Calu3 (cell line): Measurements from ENCODE around the gene PSKH1. TPM values are rescaled to one million over a fixed set of nuclear protein-coding genes. Genes with fewer than 3 reads are reported as not detected.

Source experiments
- BruUV-seq: library from RNA; stranded (reverse); fragments of 400-500 nt; replicated peaks from 2 replicates; lab custom pipeline; 2021; lab: Mats Ljungman, UMichigan
- CTCF ChIA-PET: fragments of 300-600 bp; sonication (Branson Sonifier 250); formaldehyde crosslinking; loops from one replicate; lab custom pipeline; 2022; ENCODE audit warnings: antibody characterized with exemption; lab: Charles Lee
- DNase-seq: peaks from one replicate; pipeline ENCODE4 v3.0.0; 2022
- H3K27ac Mint-ChIP-seq: one replicate; pipeline ENCODE4 v1.8.0; 2022; ENCODE audit warnings: mixed read lengths; ENCODE audit not compliant: unreplicated experiment
- H3K27me3 Mint-ChIP-seq: one replicate; pipeline ENCODE4 v1.8.0; 2022; ENCODE audit warnings: mixed read lengths; ENCODE audit not compliant: unreplicated experiment
- H3K36me3 Mint-ChIP-seq: one replicate; pipeline ENCODE4 v1.8.0; 2022; ENCODE audit warnings: mild to moderate bottlenecking, moderate library complexity, mixed read lengths; ENCODE audit not compliant: insufficient read depth, unreplicated experiment
- H3K4me1 Mint-ChIP-seq: one replicate; pipeline ENCODE4 v1.8.0; 2022; ENCODE audit warnings: mild to moderate bottlenecking, low read depth, mixed read lengths; ENCODE audit not compliant: unreplicated experiment
- H3K4me3 Mint-ChIP-seq: one replicate; pipeline ENCODE4 v1.8.0; 2022; ENCODE audit warnings: mild to moderate bottlenecking, low read depth, moderate library complexity, mixed read lengths; ENCODE audit not compliant: unreplicated experiment
- H3K9me3 Mint-ChIP-seq: one replicate; pipeline ENCODE4 v1.8.0; 2022; ENCODE audit warnings: low read depth, mixed read lengths; ENCODE audit not compliant: unreplicated experiment
- intact Hi-C: fragments of 100-400 bp; cut with micrococcal nuclease; formaldehyde crosslinking; loops from one replicate; pipeline ENCODE4 v1.10.0; 2022; ENCODE audit not compliant: unreplicated experiment
- total RNA-seq: library from RNA; stranded (reverse); gene quantifications from 2 replicates; pipeline ENCODE4 v1.2.3, GENCODE V29; 2022
- TF ChIP-seq, protein P1 (sequence below): fragments of 200-600 bp; IDR thresholded peaks from one replicate; pipeline ENCODE4 v1.8.0; 2022; ENCODE audit warnings: antibody characterized with exemption; ENCODE audit not compliant: unreplicated experiment

Gene PSKH1
- total RNA-seq, 1 experiment from 2014 or later, result 41.7 TPM

DNA sequence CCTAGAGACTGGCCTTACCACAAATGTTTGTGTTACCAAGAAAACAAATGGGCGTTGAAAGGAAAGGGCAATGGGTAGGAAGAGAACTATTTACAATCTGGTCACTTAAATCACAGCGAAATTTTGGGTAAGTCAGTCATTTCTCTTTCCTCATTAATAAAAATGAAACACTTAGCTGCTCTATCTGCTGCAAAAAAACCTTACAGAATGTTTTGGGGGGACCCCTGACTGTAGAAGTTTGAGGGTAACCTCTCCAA is 47.1 kb upstream of the PSKH1 start:
- Mint-ChIP-seq H3K4me3 (peak overlapping the region; percentile 87), H3K27me3 (no peaks in the 10 kb centered on the region), H3K27ac (peak overlapping the region; percentile 90), H3K9me3 (no peaks in the 10 kb centered on the region), H3K36me3 (peaks cover 71% of the 10 kb centered on the region), H3K4me1 (peaks cover 25% of the 10 kb centered on the region)
- CTCF ChIA-PET, result interaction anchor here (0.6 to 1.6 kb wide), 4 partner anchors 12 to 92 kb away, joined by 4 to 6 read pairs (median 5); no protein-coding TSS in a partner anchor
- intact Hi-C loops, result no loop called here
- BruUV-seq, result TSS peak; percentile 65
- TF ChIP-seq, protein P1, sequence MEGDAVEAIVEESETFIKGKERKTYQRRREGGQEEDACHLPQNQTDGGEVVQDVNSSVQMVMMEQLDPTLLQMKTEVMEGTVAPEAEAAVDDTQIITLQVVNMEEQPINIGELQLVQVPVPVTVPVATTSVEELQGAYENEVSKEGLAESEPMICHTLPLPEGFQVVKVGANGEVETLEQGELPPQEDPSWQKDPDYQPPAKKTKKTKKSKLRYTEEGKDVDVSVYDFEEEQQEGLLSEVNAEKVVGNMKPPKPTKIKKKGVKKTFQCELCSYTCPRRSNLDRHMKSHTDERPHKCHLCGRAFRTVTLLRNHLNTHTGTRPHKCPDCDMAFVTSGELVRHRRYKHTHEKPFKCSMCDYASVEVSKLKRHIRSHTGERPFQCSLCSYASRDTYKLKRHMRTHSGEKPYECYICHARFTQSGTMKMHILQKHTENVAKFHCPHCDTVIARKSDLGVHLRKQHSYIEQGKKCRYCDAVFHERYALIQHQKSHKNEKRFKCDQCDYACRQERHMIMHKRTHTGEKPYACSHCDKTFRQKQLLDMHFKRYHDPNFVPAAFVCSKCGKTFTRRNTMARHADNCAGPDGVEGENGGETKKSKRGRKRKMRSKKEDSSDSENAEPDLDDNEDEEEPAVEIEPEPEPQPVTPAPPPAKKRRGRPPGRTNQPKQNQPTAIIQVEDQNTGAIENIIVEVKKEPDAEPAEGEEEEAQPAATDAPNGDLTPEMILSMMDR, result no peak
- no peak for DNase-seq

DNA sequence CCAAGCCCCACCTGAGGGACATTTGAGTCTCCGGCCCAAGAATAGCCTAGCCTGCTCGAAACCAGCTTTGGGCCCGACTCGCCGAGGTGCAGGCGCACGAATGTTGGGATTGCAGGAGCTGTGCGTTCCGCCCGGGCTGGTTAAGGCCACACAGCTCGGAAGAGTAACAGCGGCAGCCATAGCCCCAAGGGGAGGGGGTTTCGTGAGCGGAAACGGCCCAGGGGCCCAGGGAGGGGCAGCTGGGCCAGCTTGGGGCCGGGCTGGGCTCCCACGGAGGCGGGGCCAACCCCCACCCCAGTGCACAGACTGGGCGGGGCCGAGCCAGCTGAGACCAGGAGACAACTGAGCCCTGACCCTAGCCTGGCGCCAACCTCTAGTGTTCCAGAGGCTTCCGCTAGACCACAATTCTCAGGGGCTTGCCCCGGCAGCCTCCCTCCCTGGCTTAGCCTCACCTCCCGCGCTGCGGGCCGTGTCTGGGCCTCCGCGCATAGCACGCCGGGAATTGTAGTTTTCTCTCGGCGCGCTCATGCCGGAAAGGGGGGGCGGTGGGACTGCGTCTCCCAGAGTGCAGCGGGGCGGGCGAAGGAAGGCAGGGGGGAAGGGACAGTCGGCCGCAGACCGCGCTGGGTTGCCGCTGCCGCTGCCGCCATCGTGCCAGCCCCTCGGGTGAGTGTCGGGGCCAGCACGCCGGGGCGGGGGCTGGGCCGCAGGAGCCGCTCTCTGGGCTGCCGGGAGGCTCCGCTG is 46.6 kb upstream of the PSKH1 start, which contains the start of gene NUTF2:
Gene NUTF2, plus strand, starts transcription at position 614 of the 744 bp plus-strand sequence. CDS start 18,198 bp downstream, outside the sequence.
- Mint-ChIP-seq H3K27me3 (no peaks in the 10 kb centered on the region), H3K27ac (peak within 1 kb of the TSS; percentile 90), H3K36me3 (peaks cover 69% of the 10 kb centered on the region), H3K4me1 (peaks cover 25% of the 10 kb centered on the region), H3K4me3 (peak within 1 kb of the TSS; percentile 87), H3K9me3 (no peaks in the 10 kb centered on the region)
- CTCF ChIA-PET, result interaction anchor here (0.6 to 1.3 kb wide), 3 partner anchors 13 to 92 kb away, joined by 4 to 6 read pairs (median 4); no protein-coding TSS in a partner anchor
- peak; percentile 98 for DNase-seq
- no TSS peak for BruUV-seq
- intact Hi-C loops, result no loop called here
- TF ChIP-seq, protein P1, result no peak

DNA sequence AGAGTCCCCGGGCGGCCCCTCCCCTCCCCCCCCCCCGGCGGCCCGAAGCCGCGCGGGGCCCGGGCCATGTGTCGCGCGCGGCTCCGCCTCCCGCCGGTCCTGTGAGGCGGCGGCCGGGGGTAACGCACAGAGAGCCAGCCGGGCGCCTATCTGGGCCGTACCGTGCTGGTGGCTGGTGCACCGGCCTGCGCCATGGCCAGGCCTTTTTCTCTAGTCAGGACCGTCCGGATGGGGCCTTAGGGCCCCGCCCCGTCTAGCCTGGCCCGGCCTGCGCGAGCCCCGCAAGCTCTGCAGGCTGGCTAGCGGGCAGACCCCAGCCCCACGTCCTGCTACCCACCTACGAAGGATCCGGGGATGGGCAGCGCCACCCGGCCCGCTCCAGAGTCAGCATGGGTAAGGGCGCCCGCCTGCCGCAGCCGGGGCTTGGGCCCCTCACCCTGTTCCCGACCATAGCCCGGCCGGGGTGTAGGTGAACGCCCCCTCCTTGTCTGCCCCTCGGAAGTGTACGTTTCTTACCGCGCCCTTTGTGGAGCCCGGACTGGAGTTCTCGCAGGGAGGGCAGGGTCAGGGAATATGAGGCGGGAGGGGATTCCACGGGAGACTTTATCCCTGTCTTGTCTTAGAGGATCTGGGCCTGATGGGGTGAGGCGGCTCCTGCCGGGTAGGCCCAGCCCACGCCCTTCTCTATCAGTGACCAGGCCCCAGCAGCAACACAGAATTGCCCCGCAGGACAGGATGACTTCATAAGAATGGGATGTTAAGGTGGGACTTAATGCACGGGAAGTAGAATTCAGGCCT is 45.8 kb upstream of the PSKH1 start, which contains the start of gene CENPT:
Gene CENPT, minus strand, starts transcription at position 630 of the 798 bp plus-strand sequence. CDS start 13,834 bp downstream, outside the sequence.
- Mint-ChIP-seq H3K9me3 (no peaks in the 10 kb centered on the region), H3K4me1 (peaks cover 25% of the 10 kb centered on the region), H3K36me3 (peaks cover 61% of the 10 kb centered on the region), H3K27ac (peak within 1 kb of the TSS; percentile 90), H3K27me3 (no peaks in the 10 kb centered on the region), H3K4me3 (peak within 1 kb of the TSS; percentile 87)
- CTCF ChIA-PET, result interaction anchor here (0.6 to 1.5 kb wide), 4 partner anchors 11 to 161 kb away, joined by 3 to 6 read pairs (median 4); no protein-coding TSS in a partner anchor
- intact Hi-C loops, result no loop called here
- no TSS peak for BruUV-seq
- DNase-seq, result peak; percentile 47
- TF ChIP-seq, protein P1, result no peak

DNA sequence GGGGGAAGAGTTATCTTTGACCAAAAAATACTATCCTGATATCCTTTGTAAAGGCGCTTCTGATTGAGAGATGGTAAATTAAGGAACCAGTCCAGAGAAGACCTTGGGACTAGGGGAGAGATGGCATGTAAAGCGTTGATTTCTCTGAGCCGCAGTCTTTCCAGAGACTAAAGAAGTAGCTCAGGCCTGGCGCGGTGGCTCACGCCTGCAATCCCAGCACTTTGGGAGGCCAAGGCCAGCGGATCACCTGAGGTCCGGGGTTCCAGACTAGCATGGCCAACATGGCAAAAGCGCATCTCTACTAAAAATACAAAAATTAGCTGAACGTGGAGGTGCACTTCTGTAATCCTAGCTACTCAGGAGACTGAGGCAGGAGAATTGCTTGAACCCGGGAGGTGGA is 44.9 kb upstream of the PSKH1 start:
- TF ChIP-seq, protein P1, result no peak
- Mint-ChIP-seq H3K36me3 (peaks cover 52% of the 10 kb centered on the region), H3K4me1 (peaks cover 20% of the 10 kb centered on the region), H3K27ac (peak overlapping the region; percentile 77), H3K4me3 (peak overlapping the region; percentile 87), H3K27me3 (no peaks in the 10 kb centered on the region), H3K9me3 (no peaks in the 10 kb centered on the region)
- no peak for DNase-seq
- intact Hi-C loops, result no loop called here
- no TSS peak for BruUV-seq
- CTCF ChIA-PET, result interaction anchor here (0.7 to 1.5 kb wide), 3 partner anchors 10 to 27 kb away, joined by 3 to 4 read pairs (median 3); no protein-coding TSS in a partner anchor
